Endothelial cell of umbilical vein (primary cell): Measurements from ENCODE around the gene PTPN14. TPM values are rescaled to one million over a fixed set of nuclear protein-coding genes. Genes with fewer than 3 reads are reported as not detected.

Source experiments
- BruUV-seq: library from RNA; stranded (reverse); fragments of 400-500 nt; replicated peaks from 2 replicates; lab custom pipeline; 2021; lab: Mats Ljungman, UMichigan
- CTCF ChIA-PET: fragments of 300-600, 350-600 bp; sonication (Branson Sonifier 250); formaldehyde crosslinking; loops from one replicate; lab custom pipeline; 2021; ENCODE audit warnings: antibody characterized with exemption, inconsistent platforms; lab: Charles Lee
- POLR2A ChIA-PET: fragments of 300-600, 350-600 bp; sonication (Branson Sonifier 250); formaldehyde crosslinking; loops from one replicate; lab custom pipeline; 2021; ENCODE audit warnings: antibody characterized with exemption, inconsistent platforms; lab: Charles Lee
- DNase-seq: peaks from one replicate; pipeline ENCODE4 v3.0.0-alpha.2; 2011; ENCODE audit warnings: low read depth, low spot score
- FAIRE-seq: peaks from 2 replicates; lab custom pipeline; 2011; peaks lifted over from hg19 to GRCh38; lab: Jason Lieb, UNC
- H2AFZ ChIP-seq: 2 replicates; pipeline ENCODE4 v1.6.0; 2012; ENCODE audit warnings: low read depth, low read length, control low read depth, inconsistent platforms
- H3K27ac ChIP-seq: 2 replicates; pipeline ENCODE4 v1.5.1; 2011; ENCODE audit warnings: low read depth, mild to moderate bottlenecking, control low read depth, low read length, moderate library complexity; ENCODE audit not compliant: insufficient read depth
- H3K27me3 ChIP-seq, 2 experiments: 2 replicates each; pipeline versions ENCODE4 v1.6.0 to v1.6.1; 2011; ENCODE audit warnings: low read length in 2 of 2, mixed read lengths in 1 of 2; ENCODE audit not compliant: control insufficient read depth in 2 of 2, insufficient read depth in 2 of 2
- H3K36me3 ChIP-seq, 2 experiments: 2 replicates in 1 of 2; 3 replicates in 1 of 2; pipeline ENCODE4 v1.5.1; 2011; ENCODE audit warnings: low read length in 2 of 2, mild to moderate bottlenecking in 1 of 2, moderate library complexity in 1 of 2; ENCODE audit not compliant: control insufficient read depth in 2 of 2, insufficient read depth in 2 of 2; ENCODE audit errors: extremely low read depth in 1 of 2
- H3K4me1 ChIP-seq: 3 replicates; pipeline ENCODE4 v1.5.1; 2011; ENCODE audit warnings: mild to moderate bottlenecking, low read length; ENCODE audit not compliant: control insufficient read depth, insufficient read depth; ENCODE audit errors: extremely low read depth
- H3K4me2 ChIP-seq: 2 replicates; pipeline ENCODE4 v1.6.1; 2011; ENCODE audit warnings: low read length, control low read depth, mixed read lengths; ENCODE audit not compliant: insufficient read depth
- H3K4me3 ChIP-seq, 3 experiments: fragments of 200-600 bp in 1 of 3; sonication (generic), shearing (Covaris generic) in 1 of 3; replicated peaks in 1 of 3; 2 replicates each; pipeline ENCODE4 v1.5.1; 2011 to 2016; ENCODE audit warnings: control low read depth in 3 of 3, low read length in 3 of 3, mild to moderate bottlenecking in 2 of 3, inconsistent platforms in 1 of 3, low read depth in 1 of 3, moderate library complexity in 1 of 3; ENCODE audit not compliant: insufficient read depth in 1 of 3
- H3K79me2 ChIP-seq: 2 replicates; pipeline ENCODE4 v1.6.0; 2012; ENCODE audit warnings: low read length, inconsistent platforms; ENCODE audit not compliant: control insufficient read depth, insufficient read depth
- H3K9ac ChIP-seq: replicated peaks from 2 replicates; pipeline ENCODE3; 2011; ENCODE audit warnings: low read length, control low read depth; ENCODE audit not compliant: insufficient read depth; ENCODE audit errors: extremely low read depth
- H3K9me1 ChIP-seq: replicated peaks from 3 replicates; pipeline ENCODE4 v1.6.0; 2011; ENCODE audit warnings: mild to moderate bottlenecking, low read length; ENCODE audit not compliant: control insufficient read depth, insufficient read depth; ENCODE audit errors: extremely low read depth
- H3K9me3 ChIP-seq: replicated peaks from 2 replicates; pipeline ENCODE4 v1.5.1; 2012; ENCODE audit warnings: low read length, inconsistent platforms; ENCODE audit not compliant: control insufficient read depth, insufficient read depth
- H4K20me1 ChIP-seq: replicated peaks from 2 replicates; pipeline ENCODE3; 2011; ENCODE audit warnings: mild to moderate bottlenecking, low read length; ENCODE audit not compliant: control insufficient read depth, insufficient read depth; ENCODE audit errors: extremely low read depth
- CTCF ChIP-seq, 2 donors: IDR thresholded peaks; 1 replicate in 1 of 2; 2 replicates in 1 of 2; pipeline ENCODE4 v1.5.1; 2011; ENCODE audit warnings: low read length in 2 of 2, mild to moderate bottlenecking in 2 of 2, moderate library complexity in 2 of 2, control low read depth in 1 of 2, inconsistent platforms in 1 of 2, low read depth in 1 of 2; ENCODE audit not compliant: insufficient read depth in 1 of 2; ENCODE audit errors: extremely low read depth in 1 of 2
- EZH2 ChIP-seq: IDR thresholded peaks from 2 replicates; pipeline ENCODE4 v1.6.1; 2012; ENCODE audit warnings: borderline replicate concordance, low read depth, mild to moderate bottlenecking, moderate library complexity, low read length, inconsistent platforms; ENCODE audit not compliant: severe bottlenecking
- FOS ChIP-seq: IDR thresholded peaks from 2 replicates; pipeline ENCODE4 v1.6.1; 2011; ENCODE audit warnings: mild to moderate bottlenecking, low read length, moderate library complexity, borderline replicate concordance; ENCODE audit not compliant: insufficient read depth
- GATA2 ChIP-seq: IDR thresholded peaks from 2 replicates; pipeline ENCODE4 v1.7.0; 2011; ENCODE audit warnings: low read depth, mild to moderate bottlenecking, moderate library complexity, mixed read lengths, low read length; ENCODE audit not compliant: insufficient read length, insufficient read depth
- MAX ChIP-seq: IDR thresholded peaks from 2 replicates; pipeline ENCODE4 v1.6.1; 2011; ENCODE audit not compliant: insufficient read depth, insufficient read length
- MYC ChIP-seq: IDR thresholded peaks from one replicate; pipeline ENCODE4 v1.6.1; 2011; ENCODE audit warnings: mild to moderate bottlenecking, low read depth, low read length
- POLR2AphosphoS5 ChIP-seq: IDR thresholded peaks from 2 replicates; pipeline ENCODE4 v1.6.1; 2012; ENCODE audit warnings: low read depth, mild to moderate bottlenecking, control low read depth, low read length, moderate library complexity; ENCODE audit not compliant: insufficient read depth
- dilution Hi-C: fragments of 300-500 bp; cut with MboI; formaldehyde crosslinking; loops from one replicate; pipeline ENCODE4 v1.15.0; 2019; ENCODE audit warnings: low sequenced_read_pairs; ENCODE audit not compliant: extremely low pct_ligation_motif_present
- intact Hi-C: fragments of 100-400 bp; cut with micrococcal nuclease; formaldehyde crosslinking; loops from one replicate; pipeline ENCODE4 v1.10.0; 2022
- polyA plus RNA-seq, 4 experiments: library from polyadenylated mRNA; depleted of rRNA in 3 of 4; stranded (reverse) in 3 of 4; unstranded in 1 of 4; fragments of >200 nt; gene quantifications; 2 replicates each; pipeline versions ENCODE4 v1.2.1 to v1.2.3, GENCODE V29; 2011 to 2012; ENCODE audit warnings: missing spikeins in 1 of 4
- total RNA-seq: library from RNA; stranded (reverse); gene quantifications from 2 replicates; pipeline ENCODE4 v1.2.3, GENCODE V29; 2021

Gene PTPN14
- total and polyA plus RNA-seq, 2 donors (not counting 3 experiments of a cell fraction or from before 2014, with no cell fraction given): 18.5 to 93.0 TPM

GRCh38 chr1:214318956-214319736 lies 232.3 kb downstream of the PTPN14 start:
- no TSS peak for BruUV-seq
- Histone ChIP-seq H3K27ac (no peak overlapping the region), H3K9ac (no peak overlapping the region), H3K79me2 (no peaks in the 10 kb centered on the region), H3K4me2 (no peak overlapping the region), H3K36me3 (no peaks in the 10 kb centered on the region), H3K4me3 (no peak overlapping the region), H3K4me1 (no peaks in the 10 kb centered on the region), H3K9me3 (no peaks in the 10 kb centered on the region), H4K20me1 (no peaks in the 10 kb centered on the region), H3K9me1 (no peaks in the 10 kb centered on the region), H3K27me3 (no peaks in the 10 kb centered on the region), H2AFZ (no peak overlapping the region)
- intact Hi-C loops (no loop called here), dilution Hi-C loops (no loop called here)
- no peak for TF ChIP-seq MYC
- no peak for TF ChIP-seq FOS
- TF ChIP-seq EZH2: no peak
- no peak for TF ChIP-seq POLR2AphosphoS5
- TF ChIP-seq MAX: no peak
- TF ChIP-seq CTCF (IDR thresholded peaks at IDR 0.05; ENCODE audit: extremely low read depth in 1 of 2, insufficient read depth in 1 of 2, low read depth in 1 of 2, low read length in 2 of 2): no peak
- TF ChIP-seq GATA2: no peak
- ChIA-PET POLR2A (no interaction called here), CTCF (interaction anchor here (0.7 to 10.2 kb wide), 5 partner anchors 11 to 267 kb away, joined by 3 to 85 read pairs (median 3); no protein-coding TSS in a partner anchor)
- DNase-seq (no peak), FAIRE-seq (no peak)
